ENCODE results near the gene CEP164. TPM values are rescaled to one million over a fixed set of nuclear protein-coding genes. Genes with fewer than 3 reads are reported as not detected.

CEP164 gene
- polyA plus RNA-seq, 1 donor from 2014 or later, result 27.4 TPM

DNA sequence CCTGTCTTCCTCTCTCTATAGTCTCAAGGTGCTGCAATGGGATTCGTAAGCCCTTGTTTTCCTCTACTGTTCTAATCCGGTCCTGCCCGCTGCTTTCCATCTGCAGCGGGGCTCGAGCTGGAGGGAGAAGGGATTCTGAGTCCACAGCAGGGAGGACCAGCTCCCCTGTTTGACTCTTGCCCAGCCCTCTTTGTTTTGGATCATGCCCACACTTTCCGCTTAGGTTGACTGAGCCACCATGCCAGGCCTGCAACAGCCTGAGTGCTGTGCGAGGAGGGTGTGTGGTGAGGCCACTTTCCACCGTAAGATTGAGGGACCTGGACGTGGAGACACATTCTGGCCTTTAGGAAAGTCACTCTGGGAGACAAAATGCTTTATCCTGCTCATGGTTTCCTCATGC lies 58.3 kb downstream of the CEP164 start:
- no peak overlapping the region for H3K4me2 ChIP-seq (ENCODE audit: low read length)
- no peaks in the 10 kb centered on the region for H3K9me2 ChIP-seq (ENCODE audit: insufficient read depth, low read length)
- H3F3A ChIP-seq (ENCODE audit: insufficient read depth, low read length, poor library complexity, severe bottlenecking), result no peaks in the 10 kb centered on the region
- H3K9me3 ChIP-seq (ENCODE audit: low read length), result no peaks in the 10 kb centered on the region
- no peak overlapping the region for H3K9ac ChIP-seq (ENCODE audit: low read length)
- no peaks in the 10 kb centered on the region for H4K20me1 ChIP-seq (ENCODE audit: insufficient read depth)
- H3K79me2 ChIP-seq (replicated peaks; ENCODE audit: insufficient read depth, low read length), result no peaks in the 10 kb centered on the region
- H3K36me3 ChIP-seq (ENCODE audit: insufficient read depth, low read length), result no peaks in the 10 kb centered on the region
- no peaks in the 10 kb centered on the region for H3K27me3 ChIP-seq (ENCODE audit: insufficient read depth, low read depth, low read length)
- H3K27ac ChIP-seq (ENCODE audit: low read length), result no peak overlapping the region
- TF ChIP-seq, protein P1, sequence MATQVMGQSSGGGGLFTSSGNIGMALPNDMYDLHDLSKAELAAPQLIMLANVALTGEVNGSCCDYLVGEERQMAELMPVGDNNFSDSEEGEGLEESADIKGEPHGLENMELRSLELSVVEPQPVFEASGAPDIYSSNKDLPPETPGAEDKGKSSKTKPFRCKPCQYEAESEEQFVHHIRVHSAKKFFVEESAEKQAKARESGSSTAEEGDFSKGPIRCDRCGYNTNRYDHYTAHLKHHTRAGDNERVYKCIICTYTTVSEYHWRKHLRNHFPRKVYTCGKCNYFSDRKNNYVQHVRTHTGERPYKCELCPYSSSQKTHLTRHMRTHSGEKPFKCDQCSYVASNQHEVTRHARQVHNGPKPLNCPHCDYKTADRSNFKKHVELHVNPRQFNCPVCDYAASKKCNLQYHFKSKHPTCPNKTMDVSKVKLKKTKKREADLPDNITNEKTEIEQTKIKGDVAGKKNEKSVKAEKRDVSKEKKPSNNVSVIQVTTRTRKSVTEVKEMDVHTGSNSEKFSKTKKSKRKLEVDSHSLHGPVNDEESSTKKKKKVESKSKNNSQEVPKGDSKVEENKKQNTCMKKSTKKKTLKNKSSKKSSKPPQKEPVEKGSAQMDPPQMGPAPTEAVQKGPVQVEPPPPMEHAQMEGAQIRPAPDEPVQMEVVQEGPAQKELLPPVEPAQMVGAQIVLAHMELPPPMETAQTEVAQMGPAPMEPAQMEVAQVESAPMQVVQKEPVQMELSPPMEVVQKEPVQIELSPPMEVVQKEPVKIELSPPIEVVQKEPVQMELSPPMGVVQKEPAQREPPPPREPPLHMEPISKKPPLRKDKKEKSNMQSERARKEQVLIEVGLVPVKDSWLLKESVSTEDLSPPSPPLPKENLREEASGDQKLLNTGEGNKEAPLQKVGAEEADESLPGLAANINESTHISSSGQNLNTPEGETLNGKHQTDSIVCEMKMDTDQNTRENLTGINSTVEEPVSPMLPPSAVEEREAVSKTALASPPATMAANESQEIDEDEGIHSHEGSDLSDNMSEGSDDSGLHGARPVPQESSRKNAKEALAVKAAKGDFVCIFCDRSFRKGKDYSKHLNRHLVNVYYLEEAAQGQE (IDR thresholded peaks at IDR 0.05; ENCODE audit: borderline replicate concordance), result no peak
- TF ChIP-seq RAD21 (conservative IDR thresholded peaks at IDR 0.05), result no peak
- TF ChIP-seq EP300 (conservative IDR thresholded peaks at IDR 0.05; ENCODE audit: poor library complexity, severe bottlenecking), result no peak
- TF ChIP-seq, protein P2, sequence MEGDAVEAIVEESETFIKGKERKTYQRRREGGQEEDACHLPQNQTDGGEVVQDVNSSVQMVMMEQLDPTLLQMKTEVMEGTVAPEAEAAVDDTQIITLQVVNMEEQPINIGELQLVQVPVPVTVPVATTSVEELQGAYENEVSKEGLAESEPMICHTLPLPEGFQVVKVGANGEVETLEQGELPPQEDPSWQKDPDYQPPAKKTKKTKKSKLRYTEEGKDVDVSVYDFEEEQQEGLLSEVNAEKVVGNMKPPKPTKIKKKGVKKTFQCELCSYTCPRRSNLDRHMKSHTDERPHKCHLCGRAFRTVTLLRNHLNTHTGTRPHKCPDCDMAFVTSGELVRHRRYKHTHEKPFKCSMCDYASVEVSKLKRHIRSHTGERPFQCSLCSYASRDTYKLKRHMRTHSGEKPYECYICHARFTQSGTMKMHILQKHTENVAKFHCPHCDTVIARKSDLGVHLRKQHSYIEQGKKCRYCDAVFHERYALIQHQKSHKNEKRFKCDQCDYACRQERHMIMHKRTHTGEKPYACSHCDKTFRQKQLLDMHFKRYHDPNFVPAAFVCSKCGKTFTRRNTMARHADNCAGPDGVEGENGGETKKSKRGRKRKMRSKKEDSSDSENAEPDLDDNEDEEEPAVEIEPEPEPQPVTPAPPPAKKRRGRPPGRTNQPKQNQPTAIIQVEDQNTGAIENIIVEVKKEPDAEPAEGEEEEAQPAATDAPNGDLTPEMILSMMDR (IDR thresholded peaks at IDR 0.05; ENCODE audit: poor library complexity, severe bottlenecking), result no peak
- TF ChIP-seq SMC3 (conservative IDR thresholded peaks at IDR 0.05; ENCODE audit: poor library complexity), result no peak
- no peak for TF ChIP-seq EZH2 (IDR thresholded peaks at IDR 0.05; ENCODE audit: borderline replicate concordance, insufficient read depth, low read length, poor library complexity, severe bottlenecking)
- no peak for TF ChIP-seq MXI1 (conservative IDR thresholded peaks at IDR 0.05; ENCODE audit: poor library complexity, severe bottlenecking)
- no peak for TF ChIP-seq TAF1 (IDR thresholded peaks at IDR 0.05; ENCODE audit: low read depth)
- no peak for TF ChIP-seq POLR2AphosphoS5 (IDR thresholded peaks at IDR 0.05)
- H2AFZ ChIP-seq (ENCODE audit: low read depth, low read length), result no peak overlapping the region
- H3K4me3 ChIP-seq (ENCODE audit: low read length), result no peak overlapping the region

DNA sequence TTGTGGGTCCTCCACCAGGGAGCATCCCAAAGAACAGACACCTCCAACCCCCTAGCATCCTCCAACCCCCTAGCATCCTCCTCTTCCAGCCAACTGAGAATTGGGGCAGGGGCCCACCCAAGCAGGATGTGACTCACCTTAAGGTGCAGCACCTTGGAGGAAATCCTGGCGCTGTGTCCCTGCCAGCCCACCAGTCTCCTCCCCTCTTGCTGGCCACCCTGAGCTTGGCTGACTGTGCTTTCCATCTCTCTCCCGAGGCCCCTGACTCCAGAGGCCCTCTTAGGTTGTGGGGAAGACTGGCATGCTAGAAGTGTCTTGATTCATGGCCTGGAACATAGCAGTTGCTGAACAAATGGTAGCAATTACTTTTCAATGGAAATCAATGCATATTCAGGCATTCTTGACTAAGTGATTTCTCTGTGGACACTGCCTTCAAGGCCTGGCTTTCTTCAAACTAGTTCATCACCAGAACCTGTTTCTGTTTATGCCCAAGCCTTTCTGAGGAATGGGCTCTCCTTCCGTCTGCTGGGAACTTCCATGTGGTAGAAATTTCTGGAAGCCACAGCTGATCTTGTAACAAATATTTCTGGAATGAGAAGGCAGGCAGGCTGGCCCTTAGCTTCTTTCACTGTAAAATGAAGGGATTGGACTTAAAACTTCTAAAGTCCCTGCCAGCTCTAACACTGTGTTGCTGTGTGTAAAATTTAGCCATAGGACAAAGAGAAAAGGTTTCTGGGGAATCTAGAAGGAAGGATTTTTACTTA lies 60.5 kb downstream of the CEP164 start:
- no peaks in the 10 kb centered on the region for H3K36me3 ChIP-seq (ENCODE audit: insufficient read depth, low read length)
- TF ChIP-seq, protein P2 (IDR thresholded peaks at IDR 0.05; ENCODE audit: poor library complexity, severe bottlenecking), result no peak
- TF ChIP-seq SMC3 (conservative IDR thresholded peaks at IDR 0.05; ENCODE audit: poor library complexity) (no peak), MXI1 (conservative IDR thresholded peaks at IDR 0.05; ENCODE audit: poor library complexity, severe bottlenecking) (no peak), POLR2AphosphoS5 (IDR thresholded peaks at IDR 0.05) (no peak)
- no peak overlapping the region for H3K9ac ChIP-seq (ENCODE audit: low read length)

More for the DNA sequence above, 60.5 kb downstream of the CEP164 start:
- Histone ChIP-seq H3K4me2 (ENCODE audit: low read length) (no peak overlapping the region), H3K9me3 (ENCODE audit: low read length) (no peaks in the 10 kb centered on the region), H3K9me2 (ENCODE audit: insufficient read depth, low read length) (no peaks in the 10 kb centered on the region), H2AFZ (ENCODE audit: low read depth, low read length) (no peak overlapping the region), H3F3A (ENCODE audit: insufficient read depth, low read length, poor library complexity, severe bottlenecking) (no peaks in the 10 kb centered on the region), H3K27ac (ENCODE audit: low read length) (no peak overlapping the region), H4K20me1 (ENCODE audit: insufficient read depth) (no peaks in the 10 kb centered on the region), H3K79me2 (replicated peaks; ENCODE audit: insufficient read depth, low read length) (no peaks in the 10 kb centered on the region), H3K27me3 (ENCODE audit: insufficient read depth, low read depth, low read length) (no peaks in the 10 kb centered on the region), H3K4me3 (ENCODE audit: low read length) (no peak overlapping the region)
